Diencephalon (tissue), 1 donor: ENCODE measurements around the gene NKX2-4. TPM values are rescaled to one million over a fixed set of nuclear protein-coding genes. Genes with fewer than 3 reads are reported as not detected.

Source experiments
- small RNA-seq: library from RNA; depleted of rRNA; stranded (forward); fragments of <200 nt; gene quantifications from one replicate; pipeline ENCODE3, GENCODE V24; 2014
- total RNA-seq: library from RNA; depleted of rRNA; stranded (reverse); fragments of >200 nt; gene quantifications from one replicate; pipeline ENCODE4 v1.2.3, GENCODE V29; 2014

NKX2-4 gene
- 2.1 TPM for total RNA-seq

GRCh38 chr20:21397341-21398108 lies at the start of gene NKX2-4:
Gene NKX2-4, minus strand, starts transcription at chr20:21397526. Its CDS starts 127 bp downstream, at chr20:21397399.

Small RNA genes within 50 kb of the gene (small RNA-seq; reads per million reads assigned to genes)
- gene RN7SKP140, result not detected

Other genes with a start within 250 kb of the NKX2-4 start
- 65.5 TPM for gene XRN2, start 94.2 kb downstream of the NKX2-4 start, total RNA-seq
- gene NKX2-2, start 116.5 kb upstream of the NKX2-4 start, total RNA-seq, result 3.5 TPM